GM10248 (cell line): ENCODE results near the gene ZIC4.

Experiments
- CTCF ChIA-PET: fragments of 300-600 bp; sonication (Branson Sonifier 250); formaldehyde crosslinking; extraction: SDS; loops from one replicate; lab custom pipeline; 2021; ENCODE audit warnings: antibody characterized with exemption; lab: Yijun Ruan, JAX
- POLR2A ChIA-PET: fragments of 350-650 bp; sonication (Branson Sonifier 250); formaldehyde crosslinking; extraction: SDS; loops from one replicate; lab custom pipeline; 2020; ENCODE audit warnings: antibody characterized with exemption; lab: Yijun Ruan, JAX
- DNase-seq: peaks from one replicate; pipeline ENCODE4 v3.0.0; 2012; ENCODE audit errors: extremely low spot score
- TF ChIP-seq, protein P1 (sequence below): IDR thresholded peaks from 2 replicates; pipeline ENCODE4 v1.5.1; 2012; ENCODE audit warnings: mild to moderate bottlenecking, low read depth; ENCODE audit errors: extremely low read depth, missing control alignments, control extremely low read depth

Gene ZIC4

GRCh38 chr3:147369231-147369630 lies 37.1 kb downstream of the ZIC4 start:
- POLR2A ChIA-PET: no interaction called here
- no peak for DNase-seq
- CTCF ChIA-PET: interaction anchor here (1.4 kb wide), 1 partner anchor 13 kb away, joined by 3 read pairs; no protein-coding TSS in a partner anchor
- TF ChIP-seq, protein P1, sequence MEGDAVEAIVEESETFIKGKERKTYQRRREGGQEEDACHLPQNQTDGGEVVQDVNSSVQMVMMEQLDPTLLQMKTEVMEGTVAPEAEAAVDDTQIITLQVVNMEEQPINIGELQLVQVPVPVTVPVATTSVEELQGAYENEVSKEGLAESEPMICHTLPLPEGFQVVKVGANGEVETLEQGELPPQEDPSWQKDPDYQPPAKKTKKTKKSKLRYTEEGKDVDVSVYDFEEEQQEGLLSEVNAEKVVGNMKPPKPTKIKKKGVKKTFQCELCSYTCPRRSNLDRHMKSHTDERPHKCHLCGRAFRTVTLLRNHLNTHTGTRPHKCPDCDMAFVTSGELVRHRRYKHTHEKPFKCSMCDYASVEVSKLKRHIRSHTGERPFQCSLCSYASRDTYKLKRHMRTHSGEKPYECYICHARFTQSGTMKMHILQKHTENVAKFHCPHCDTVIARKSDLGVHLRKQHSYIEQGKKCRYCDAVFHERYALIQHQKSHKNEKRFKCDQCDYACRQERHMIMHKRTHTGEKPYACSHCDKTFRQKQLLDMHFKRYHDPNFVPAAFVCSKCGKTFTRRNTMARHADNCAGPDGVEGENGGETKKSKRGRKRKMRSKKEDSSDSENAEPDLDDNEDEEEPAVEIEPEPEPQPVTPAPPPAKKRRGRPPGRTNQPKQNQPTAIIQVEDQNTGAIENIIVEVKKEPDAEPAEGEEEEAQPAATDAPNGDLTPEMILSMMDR: no peak

DNA sequence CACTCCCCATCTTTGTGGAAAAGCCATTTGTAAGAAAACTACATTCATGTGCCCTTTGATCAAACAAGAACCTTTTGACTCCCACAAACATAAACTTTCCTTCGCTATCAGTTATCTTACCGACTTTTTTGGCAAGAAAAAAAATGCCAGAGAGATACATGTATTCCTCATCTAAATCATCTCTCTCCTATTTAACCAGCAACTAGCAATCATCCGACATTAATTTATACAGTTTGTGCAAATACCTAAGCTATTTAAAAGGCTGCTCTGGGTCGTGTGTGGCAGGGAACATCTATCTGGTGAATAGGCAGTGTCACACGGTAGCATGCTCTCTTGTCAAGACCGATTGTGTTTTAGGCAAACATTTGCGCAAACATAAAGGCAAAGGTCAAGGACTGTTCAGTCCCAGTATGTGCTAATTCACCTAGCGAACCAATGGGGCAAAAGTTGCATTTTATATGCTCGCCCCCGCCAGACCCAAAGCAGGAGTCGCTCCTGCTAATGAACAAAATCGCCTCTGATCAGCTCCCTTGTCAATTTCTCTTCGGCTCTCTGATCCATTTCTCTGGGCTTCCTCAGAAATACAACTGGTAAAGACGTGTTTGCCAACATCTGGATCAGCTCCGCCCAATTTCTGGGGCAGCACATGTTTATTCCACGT lies 37.7 kb downstream of the ZIC4 start:
- CTCF ChIA-PET: interaction anchor here (1.4 kb wide), 1 partner anchor 13 kb away, joined by 3 read pairs; no protein-coding TSS in a partner anchor

GRCh38 chr3:147368151-147368550 lies 38.2 kb downstream of the ZIC4 start:
- ChIA-PET CTCF (no interaction called here), POLR2A (no interaction called here)
- no peak for DNase-seq
- TF ChIP-seq, protein P1: no peak

More for the DNA sequence above, 37.7 kb downstream of the ZIC4 start:
- no peak for DNase-seq
- TF ChIP-seq, protein P1: no peak
- POLR2A ChIA-PET: no interaction called here

GRCh38 chr3:147367676-147368075 lies 38.7 kb downstream of the ZIC4 start:
- ChIA-PET CTCF (no interaction called here), POLR2A (no interaction called here)
- TF ChIP-seq, protein P1: no peak
- no peak for DNase-seq

DNA sequence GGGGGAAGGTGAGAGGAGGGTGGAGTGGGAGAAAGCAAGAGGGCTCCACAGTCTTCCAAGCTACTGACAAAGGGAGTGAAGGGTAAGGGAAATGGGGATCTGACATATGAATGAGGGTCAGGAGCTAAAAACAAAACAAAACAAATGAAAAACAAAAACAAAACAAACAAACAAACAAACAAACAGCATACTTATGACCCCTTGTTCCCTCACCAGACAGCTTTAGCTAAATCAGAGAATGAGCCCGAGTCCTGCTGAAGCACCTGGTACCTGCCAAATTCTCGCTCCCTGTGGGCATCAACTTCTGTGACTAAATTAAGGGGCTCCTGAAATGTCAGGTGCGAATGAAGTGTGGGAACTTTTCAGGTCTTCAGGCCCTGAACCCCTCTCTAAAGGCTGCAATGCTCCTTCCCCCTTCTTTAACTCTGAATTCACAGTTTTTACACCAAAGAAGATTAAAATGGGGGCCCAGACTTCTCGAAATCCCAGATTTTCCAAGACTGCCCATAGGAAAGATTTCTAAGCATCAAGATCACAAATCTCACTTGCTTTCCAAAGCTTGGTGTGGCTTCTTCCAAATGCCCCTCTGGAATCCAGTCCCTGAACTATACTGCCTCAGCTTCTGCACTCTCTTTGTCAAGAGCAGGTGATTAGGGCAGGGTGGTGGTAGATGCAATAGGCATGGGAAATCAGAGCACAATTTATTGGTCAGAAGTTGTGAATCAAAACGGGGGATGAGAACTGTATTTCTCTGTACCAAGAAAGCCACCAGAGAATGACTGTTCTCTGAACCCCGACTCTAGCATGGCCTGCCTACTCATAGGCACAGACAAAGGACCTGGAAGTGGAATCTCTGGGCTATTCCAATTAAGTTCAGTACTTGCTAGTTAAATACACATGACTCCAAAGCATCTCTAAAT lies 40.9 kb downstream of the ZIC4 start:
- POLR2A ChIA-PET: no interaction called here
- CTCF ChIA-PET: no interaction called here
- no peak for DNase-seq
- TF ChIP-seq, protein P1: no peak

GRCh38 chr3:147364771-147365170 lies 41.6 kb downstream of the ZIC4 start:
- no peak for DNase-seq
- TF ChIP-seq, protein P1: no peak
- ChIA-PET CTCF (no interaction called here), POLR2A (no interaction called here)
